Measurements from ENCODE around the gene ARHGAP21.
A peak's percentile ranks its signal among the peaks of the same experiment; 100 is the strongest.
"Not testable (repeated sequence)": the region's sequence is repeated elsewhere in the genome, so short reads cannot be mapped to it uniquely, and the experiment has no call there.

ARHGAP21 gene

DNA sequence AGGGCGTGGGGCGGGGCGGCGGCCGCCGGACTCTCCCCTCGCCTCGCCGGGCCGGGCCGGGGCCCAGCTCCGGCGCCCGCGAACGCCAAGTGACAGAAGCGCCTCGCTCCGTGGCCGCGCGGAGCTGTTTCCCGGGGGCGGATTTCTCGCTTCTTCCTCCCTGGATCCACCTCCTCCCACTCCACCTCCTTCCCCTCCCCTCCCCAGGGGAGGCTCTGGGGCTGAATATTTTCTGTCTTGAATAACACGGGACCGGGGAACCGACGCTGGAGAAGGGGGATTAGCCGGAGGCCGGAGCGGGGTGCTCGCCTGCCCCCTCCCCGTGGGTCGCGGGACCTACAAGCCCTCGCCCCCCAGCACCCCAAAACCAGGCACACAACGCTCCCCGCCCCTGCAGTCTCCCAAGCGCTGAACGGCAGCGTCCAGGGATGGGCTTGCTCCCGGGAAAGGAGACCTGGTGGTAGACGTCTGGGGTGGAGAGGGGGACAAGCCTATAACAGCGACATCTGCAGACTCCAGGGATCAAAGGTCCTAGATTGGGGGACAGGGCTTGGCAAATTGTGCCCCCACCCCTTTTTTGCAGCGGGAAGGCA lies at the start of gene ARHGAP21:
Gene ARHGAP21, minus strand, starts transcription at position 100 of the 593 bp plus-strand sequence. CDS start 1,988 bp downstream, outside the sequence.
- peak in 1 of 2 donors; percentile 8 for DNase-seq (ENCODE audit: low read depth in 2 of 2)

DNA sequence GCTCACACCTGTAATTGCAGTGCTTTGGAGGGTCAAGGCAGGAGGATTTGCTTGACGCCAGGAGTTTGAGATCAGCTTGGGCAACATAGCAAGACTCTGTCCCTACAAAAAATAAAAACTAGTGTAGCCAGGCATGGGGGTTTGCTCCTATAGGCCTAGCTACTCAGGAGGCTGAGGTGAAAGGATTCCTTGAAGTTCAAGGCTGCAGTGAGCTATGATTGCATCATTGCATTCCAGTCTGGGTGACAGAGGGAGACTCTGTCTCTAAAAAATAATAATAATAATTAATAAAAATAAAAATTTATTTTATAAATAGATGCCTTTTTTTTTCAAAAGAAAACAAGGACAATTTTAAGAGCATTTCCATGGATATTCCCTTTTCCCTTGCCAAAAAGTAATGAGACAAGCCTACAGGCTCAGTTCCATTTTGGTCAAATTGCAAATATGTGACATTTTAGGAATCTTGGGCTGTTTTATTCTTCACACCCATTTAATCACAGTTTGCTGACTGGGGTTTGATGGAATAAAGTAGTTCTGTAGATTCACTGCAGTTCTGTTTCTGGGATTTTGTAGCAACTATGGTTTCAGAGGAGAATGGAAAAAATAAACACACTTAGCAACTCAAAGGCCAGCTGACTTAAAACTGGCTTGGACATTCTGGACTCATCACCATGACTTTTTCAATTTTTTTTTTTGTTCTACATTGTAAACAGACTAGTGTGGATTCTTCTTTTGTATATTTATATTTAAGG lies 48.4 kb upstream of the ARHGAP21 start:
- DNase-seq (ENCODE audit: low read depth in 2 of 2) = no peak

DNA sequence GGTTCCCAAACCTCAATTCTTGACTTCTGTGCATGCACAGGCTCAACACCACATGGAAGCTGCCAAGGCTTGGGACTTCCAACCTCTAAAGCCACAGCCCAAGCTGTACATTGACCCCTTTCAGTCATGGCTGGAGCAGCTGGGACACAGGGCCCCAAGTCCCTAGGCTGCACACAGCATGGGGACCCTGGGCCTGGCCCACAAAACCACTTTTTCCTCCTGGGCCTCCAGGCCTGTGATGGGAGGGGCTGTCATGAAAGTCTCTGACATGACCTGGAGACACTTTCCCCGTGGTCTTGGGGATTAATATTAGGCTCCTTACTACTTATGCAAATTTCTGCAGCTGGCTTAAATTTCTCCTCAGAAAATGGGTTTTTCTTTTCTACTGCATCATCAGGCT lies 41.3 kb upstream of the ARHGAP21 start:
- not testable (repeated sequence) for DNase-seq (ENCODE audit: low read depth in 2 of 2)

DNA sequence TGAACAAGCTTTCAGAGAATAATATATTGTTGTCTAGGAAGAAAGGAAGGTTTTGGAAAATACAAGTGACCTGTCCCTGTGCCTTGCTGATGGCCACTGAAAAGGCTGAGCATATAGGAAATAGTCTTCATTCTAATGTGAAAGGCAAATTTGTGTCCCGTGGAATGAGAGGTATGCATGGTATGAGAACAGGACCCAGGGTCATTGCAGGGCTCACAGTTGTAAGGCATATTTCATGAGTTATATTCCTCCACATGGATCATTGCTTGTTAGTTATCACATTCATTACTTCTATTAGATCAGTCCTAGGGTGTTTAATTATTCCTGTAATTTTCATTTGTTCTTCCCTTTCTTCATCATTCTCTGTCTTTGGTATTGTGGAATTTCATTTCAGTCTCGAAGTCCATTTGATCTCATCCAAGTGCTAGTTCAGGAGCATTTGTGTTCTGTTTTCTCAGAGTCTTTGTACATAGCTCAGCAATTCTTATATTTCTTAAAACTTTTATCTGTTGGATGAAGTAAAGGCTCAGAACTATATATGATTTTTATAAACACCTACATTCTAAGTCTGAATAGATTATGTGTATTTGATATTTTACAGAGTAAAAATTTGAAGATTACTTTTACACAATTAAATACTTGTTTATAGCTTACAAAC lies 39.4 kb upstream of the ARHGAP21 start:
- DNase-seq (ENCODE audit: low read depth in 2 of 2) = no peak

DNA sequence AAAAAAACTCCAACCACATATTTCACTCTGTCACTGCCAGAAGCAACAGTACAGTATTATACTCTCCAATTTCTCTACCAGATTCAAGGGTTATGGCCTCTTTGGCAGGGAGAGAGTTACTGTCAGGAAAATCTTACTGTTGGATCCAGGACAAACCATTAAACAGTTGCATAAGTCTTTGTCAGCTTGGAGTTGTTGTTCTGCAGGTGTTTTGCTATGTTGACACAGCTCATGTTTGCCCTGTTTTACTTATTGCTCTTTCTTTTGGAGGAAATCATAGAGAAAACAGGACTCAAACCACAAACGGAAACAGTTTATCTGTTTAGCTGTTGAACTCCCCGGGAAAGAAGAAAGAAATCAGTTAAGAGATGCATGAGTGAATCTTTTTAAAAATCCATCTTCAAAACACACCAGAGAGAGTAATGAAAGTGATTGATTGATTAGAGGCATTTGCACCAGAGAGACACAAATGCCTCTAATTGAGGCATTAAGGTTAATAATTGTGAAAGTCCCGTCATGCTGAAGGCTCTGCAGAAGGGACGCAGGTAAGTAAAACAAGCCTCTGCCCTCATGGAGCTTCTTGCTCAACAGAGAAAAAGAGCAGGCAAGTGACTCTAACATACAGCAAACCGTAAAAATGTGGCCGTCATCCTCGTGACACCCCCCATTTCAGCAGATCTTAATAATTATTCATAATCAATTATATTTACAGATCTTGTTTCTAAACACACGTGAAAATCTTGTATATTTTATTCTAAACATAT lies 38.7 kb upstream of the ARHGAP21 start:
- no peak for DNase-seq (ENCODE audit: low read depth in 2 of 2)

DNA sequence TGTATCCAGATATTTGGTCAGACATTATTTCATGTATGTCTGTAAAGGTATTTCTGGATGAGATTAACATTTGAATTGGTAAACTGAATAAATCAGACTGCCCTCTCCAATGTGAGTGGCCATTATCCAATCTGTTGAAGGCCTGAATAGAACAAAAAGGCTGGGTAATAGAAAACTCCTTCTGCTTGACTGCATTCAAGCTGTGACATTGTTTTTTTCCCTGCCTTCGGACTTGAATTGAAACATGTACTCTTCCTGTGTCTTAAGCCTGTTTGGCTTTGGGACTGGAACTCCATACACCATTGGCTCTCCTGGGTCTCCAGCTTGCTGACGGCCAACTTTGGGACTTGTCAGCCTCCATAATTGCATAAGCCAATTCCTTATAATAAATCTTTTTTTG lies 36.0 kb upstream of the ARHGAP21 start:
- DNase-seq (ENCODE audit: low read depth in 2 of 2) = no peak

DNA sequence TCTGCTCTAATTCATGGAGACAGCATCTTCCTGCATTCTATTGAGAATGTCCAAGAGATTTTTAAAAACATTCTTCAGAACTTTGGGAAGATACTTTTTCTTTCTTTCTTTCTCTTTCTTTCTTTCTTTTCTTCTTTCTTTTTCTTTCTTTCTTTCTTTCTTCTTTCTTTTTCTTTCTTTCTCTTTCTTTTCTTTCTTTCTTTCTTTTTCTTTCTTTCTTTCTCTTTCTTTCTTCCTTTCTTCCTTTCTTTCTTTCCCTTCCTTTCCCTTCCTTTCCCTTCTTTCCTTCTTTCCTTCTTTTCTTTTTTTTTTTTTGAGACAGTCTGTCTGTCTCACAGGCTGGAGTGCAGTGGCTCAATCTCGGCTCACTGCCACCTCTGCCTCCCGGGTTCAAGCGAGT lies 34.6 kb upstream of the ARHGAP21 start:
- DNase-seq (ENCODE audit: low read depth in 2 of 2) = not testable (repeated sequence)

DNA sequence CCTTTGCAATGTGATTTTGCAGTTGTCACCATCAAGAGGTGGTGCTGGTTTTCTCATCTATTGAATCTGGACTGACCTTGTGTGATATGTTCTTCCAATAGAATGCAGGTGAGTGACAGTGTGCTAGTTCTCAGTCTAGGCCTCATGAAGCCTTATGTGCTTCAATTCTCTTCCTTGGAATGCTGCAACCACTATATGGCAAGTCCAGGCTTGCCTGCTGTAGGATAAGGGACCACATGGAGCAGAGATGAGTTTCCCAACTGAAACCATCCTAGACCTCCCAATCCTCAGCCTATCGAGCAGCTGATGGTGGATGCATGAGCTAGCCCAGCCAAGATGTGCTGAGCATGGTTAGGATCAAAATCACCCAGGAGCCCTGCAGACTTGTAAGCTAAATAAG lies 32.6 kb upstream of the ARHGAP21 start:
- DNase-seq (ENCODE audit: low read depth in 2 of 2) = no peak

DNA sequence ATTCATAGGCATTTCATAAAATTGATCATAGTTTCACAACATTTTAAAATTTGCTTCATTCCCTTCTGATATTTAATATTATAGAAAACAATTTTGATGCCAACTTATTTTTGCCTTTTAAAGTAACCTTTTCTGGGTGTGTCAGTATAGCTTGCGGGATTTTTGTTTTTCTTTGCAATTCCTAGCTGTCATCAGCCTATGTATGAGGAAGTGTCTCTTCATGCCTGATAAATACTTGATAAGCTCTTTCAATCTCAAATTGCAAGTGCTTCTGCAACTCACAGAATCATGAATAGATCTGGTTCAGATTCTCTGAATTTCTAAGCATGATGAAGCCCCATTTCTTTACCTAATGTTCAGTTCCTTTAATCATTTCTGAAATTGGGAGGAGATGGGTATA lies 28.0 kb upstream of the ARHGAP21 start:
- no peak for DNase-seq (ENCODE audit: low read depth in 2 of 2)

DNA sequence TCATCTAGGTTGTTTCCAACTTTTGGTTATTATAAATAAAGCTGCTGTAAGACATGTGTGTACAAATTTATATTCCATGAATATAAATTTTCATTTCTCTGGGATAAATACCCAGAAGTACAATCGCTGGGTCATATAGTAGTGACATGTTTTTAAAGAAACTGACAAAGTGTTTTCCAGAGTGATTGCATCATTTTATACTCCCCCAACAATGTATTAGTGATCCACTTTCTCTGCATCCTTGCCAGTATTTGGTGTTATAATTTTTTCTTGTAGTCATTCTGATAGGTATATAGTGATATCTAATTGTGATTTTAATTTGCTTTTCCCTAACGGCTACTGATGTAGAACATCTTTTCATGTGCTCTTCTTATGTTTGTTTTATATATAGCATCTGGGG lies 27.0 kb upstream of the ARHGAP21 start:
- DNase-seq (ENCODE audit: low read depth in 2 of 2) = no peak

DNA sequence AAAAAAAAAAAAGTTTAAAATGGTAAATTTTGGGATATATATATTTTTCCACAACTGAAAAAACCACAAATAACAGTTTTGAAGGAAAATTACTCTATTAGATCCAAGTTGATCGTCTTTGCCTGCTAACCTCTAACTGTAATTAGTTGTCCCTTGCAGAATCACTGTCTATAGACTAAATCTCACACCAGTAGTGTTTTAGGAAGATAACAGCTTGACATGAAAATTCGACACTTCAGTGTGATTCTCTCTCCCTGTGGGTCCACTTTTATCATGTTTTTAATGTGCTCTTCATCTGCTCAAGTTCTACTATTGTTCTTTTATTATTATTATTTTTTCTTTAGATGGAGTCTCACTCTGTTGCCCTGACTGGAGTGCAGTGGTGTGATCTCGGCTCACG lies 24.5 kb upstream of the ARHGAP21 start:
- DNase-seq (ENCODE audit: low read depth in 2 of 2) = no peak

DNA sequence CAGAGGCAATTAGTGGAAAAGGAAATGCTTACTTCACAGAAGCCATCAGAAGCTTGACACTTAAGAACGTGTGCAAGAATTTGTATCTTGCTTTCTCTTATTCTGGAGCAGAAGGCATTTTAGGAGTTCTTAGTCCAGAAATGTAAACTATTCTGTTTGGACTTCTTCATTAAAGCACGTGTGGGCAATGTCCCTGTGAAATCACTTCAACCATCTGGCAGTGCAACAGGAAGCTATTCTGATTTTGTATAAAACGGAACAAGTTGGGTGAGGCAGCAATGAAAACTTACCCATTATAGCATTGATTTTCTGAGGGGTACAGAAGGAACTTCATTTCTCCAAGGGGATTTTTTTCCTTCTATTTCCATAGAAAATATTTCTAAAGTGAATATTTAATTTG lies 21.3 kb upstream of the ARHGAP21 start:
- no peak for DNase-seq (ENCODE audit: low read depth in 2 of 2)

DNA sequence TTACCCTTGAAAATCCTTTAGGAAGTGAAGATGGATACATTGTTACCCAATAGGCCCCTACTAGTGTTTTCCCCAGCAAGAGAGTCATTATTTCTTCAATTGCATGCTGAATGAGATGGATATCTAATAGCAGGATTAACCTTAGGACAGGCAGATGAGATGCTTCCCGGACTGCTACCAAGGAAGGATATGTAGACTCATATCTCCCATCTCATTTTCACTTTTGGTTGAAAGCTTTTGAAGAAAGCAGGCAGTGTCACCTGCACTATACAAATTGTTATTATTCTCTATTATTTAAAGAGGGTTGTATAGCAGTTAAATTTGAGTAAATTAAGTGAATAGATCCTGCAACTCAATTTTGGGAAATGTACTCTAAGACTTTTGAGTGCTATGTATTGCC lies 17.0 kb upstream of the ARHGAP21 start:
- DNase-seq (ENCODE audit: low read depth in 2 of 2) = no peak

DNA sequence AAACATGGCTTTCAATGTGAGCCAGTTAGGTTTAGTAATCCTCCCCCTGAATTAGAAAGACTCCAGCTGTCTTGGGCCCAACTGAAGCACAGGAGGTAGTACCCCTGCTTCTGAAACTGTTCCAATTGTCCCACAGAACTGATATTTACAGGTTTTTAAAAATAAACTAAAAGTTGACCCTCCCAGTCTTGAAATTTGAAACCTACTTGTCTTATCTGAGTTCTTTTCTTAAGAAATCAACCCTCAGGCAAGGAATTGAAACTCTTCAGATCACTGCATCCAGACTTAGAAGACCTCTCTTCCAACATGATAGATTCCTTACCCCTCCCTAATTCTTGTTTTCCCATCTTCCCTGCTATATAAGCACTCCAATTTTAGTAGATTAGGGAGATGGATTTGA lies 13.3 kb upstream of the ARHGAP21 start:
- DNase-seq (ENCODE audit: low read depth in 2 of 2) = no peak

DNA sequence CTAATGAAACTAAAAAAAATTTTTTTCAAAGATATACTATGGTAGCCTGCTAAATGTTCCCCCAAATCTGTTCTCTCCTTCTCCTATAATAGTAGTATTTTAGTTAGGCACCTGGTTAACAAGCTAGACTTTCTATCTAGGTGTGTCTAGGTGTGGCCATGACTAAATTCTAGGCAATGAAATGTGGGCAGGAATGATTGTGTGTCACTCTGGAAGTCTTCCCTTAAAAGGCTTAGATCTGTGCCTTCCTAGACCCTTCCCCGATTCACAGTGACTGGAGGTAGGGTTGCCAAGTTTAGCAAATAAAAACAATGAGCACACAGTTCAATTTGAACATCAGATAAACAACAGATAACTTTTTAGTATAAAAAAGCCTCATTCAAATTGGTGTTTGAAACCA lies 8.3 kb upstream of the ARHGAP21 start:
- no peak for DNase-seq (ENCODE audit: low read depth in 2 of 2)

DNA sequence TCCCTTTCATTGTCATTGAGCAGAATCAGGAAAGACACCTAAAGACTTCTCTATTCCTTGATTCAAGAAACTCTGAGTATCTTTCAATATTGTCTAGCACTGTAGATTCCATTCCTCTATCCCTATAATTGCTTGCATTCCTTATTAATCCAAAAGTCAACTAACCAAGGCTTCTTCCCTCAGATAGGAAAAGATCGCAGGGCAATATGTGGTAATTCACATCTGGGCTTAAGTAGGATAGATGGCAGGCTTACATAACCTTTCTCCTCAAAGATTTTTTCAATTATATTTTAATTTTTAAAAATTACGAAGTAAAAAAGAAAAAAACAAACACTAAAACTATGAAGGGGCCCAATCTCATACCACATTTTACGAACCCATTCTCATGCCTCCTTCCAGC lies 7.1 kb upstream of the ARHGAP21 start:
- DNase-seq (ENCODE audit: low read depth in 2 of 2) = no peak

DNA sequence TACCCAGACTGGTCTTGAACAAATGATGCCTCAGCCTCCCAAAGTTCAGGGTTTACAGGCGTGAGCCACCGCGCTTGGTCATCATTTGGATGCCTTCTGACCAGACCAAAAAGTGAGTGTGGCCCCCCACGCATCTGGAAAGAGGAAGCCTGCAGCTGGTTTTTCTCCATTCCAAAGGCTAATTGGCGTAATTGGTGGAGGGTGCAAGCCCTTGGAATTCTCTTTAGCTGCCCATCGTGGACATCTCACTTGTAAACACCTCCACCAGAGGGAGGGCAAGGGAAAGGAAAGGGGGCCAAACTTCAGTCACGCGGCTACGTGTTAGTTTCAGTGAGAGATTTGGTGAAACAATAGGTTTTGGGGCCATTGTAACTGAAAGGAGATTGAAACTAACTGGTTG lies 4.1 kb upstream of the ARHGAP21 start:
- DNase-seq (ENCODE audit: low read depth in 2 of 2) = no peak

DNA sequence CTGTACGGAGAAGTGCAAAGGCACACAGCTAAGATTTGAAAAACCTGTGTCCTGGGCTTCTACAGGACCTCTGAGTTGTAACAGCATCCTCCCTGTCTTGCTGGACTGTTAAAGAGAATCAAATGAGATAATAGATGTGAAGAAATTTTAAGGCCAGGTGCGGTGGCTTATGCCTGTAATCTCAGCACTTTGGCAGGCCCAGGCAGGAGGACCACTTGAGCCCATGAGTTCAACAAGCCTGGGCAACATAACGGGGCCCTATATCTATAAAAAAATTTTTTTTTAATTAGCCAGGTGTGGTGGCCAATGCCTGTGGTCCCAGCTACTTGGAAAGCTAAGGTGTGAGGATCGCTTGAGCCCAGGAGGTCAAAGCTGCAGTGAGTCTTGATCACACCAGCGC lies 2.9 kb upstream of the ARHGAP21 start:
- DNase-seq (ENCODE audit: low read depth in 2 of 2) = no peak

DNA sequence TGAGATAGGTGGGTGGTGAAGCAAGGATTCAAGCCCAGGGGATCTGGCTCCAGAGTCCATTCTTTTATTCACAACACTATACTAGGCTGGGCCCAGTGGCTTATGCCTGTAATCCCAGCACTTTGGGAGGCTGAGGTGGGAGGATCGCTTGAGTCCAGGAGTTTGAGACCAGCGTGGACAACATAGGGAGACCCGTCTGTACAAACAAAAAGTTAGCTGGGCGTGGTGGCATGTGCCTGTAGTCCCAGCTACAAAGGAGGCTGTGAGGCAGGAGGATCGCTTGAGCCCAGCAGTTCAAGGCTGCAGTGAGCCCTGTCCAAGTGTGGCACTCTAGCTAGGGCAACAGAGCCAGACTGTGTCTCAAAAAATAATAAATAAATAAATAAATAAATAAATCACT lies 2.3 kb upstream of the ARHGAP21 start:
- not testable (repeated sequence) for DNase-seq (ENCODE audit: low read depth in 2 of 2)

DNA sequence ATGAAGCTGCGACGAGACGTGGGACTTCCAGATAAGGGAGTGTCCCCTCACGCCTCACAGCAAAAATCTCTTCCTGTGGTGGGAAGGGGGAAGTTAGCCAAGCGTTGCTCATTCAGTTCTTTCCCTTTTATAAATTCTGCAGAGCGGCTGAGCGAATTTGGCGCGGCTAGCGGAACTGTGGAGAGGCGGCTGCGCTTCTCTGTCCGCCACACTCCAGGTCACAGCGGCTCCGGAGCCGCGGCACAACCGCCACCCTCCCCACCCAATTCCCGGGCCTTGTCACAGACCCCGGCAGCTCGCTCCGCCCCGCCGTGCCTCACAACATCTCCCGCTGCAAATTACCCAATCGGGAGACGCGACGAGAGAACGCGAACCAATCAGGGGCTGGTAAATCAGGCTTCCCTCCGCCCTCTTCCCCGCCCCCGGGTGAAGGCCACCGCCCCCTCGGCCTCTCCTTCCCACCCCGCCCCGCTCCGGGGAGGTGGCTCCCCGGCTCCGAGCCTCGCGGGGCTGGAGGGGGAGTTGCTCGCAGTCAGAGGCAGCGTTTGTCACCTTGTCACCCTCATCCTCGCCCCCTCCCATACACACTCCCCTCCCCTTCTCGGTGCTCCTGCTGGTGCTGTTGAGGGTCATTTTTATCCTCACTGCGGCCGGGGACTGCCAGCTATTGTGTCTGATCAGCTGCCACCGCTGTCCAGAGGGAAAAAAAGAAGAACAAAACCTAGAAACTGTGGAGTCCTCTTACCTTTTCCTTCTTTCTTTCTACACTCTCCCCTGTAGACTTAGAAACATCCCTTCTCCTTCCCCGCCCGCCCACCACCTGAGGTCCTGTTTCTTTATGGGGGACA lies 918 bp upstream of the ARHGAP21 start:
- DNase-seq (ENCODE audit: low read depth in 2 of 2) = peak; percentile 92

DNA sequence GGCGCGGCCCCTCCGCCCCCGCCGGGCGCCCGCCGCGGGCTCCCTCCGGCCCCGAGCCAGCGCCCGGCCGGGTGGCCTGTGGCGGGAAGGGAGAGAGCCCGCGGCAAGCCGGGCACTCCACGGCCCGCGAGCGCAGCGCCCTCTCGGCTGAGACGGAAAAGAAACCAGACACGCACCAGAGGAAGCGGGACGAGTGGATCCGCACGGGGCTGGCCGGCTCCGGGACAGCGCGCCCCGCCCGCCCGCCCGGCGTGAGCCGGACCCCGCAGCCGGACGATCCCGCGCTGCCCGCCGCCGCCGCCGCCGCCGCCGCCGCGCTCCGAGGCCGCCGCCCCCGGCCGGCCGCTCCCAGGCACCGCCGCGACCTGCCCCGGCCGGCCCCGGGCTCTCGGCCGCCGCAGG lies 300 bp downstream of the ARHGAP21 start:
- DNase-seq (ENCODE audit: low read depth in 2 of 2) = no peak
